Epithelial cell of esophagus (primary cell): Measurements from ENCODE around the gene P3R3URF.

ENCODE experiments used
- DNase-seq: peaks from one replicate; pipeline ENCODE4 v3.0.0; 2010; ENCODE audit warnings: low read depth
- H3K4me3 ChIP-seq: 2 replicates; pipeline ENCODE4 v1.5.1; 2011; ENCODE audit warnings: mild to moderate bottlenecking, low read length, control low read depth
- CTCF ChIP-seq: IDR thresholded peaks from 2 replicates; pipeline ENCODE4 v1.5.1; 2011; ENCODE audit warnings: low read depth, mild to moderate bottlenecking, low read length, control low read depth, inconsistent platforms; ENCODE audit not compliant: insufficient read depth; ENCODE audit errors: missing control alignments

Gene P3R3URF

GRCh38 chr1:46194641-46195193 lies 18.4 kb upstream of the P3R3URF start:
- no peak overlapping the region for H3K4me3 ChIP-seq
- DNase-seq, result no peak
- no peak for TF ChIP-seq CTCF

DNA sequence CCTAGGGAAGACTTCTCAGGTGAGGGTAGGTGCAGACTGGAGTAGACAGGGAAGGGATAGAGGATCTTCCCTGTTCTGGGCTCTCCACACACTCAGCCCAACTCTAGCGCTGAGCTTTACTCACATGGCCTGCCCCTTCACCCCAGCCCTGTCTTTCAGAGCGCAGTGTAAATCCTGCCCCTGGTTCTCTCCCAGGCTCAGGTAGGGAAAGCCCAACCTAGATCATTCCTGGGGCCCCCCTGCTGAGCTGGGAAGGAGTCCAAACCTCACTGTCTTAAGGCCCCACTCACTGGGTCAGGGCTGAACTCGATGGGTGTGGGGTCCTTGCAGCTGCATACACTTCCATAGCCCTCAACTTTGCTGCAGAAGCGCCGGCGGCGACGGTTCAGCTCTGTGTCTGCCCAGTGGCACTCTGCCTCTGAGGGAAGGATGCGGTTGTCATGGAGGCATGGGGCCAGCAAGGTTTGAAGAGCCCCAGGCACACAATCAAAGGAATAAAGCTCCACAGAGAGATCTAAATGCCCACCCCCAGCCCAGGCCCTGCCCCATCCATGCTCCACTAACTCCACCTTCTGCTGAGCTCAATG lies 17.8 kb upstream of the P3R3URF start:
- DNase-seq, result no peak
- no peak for TF ChIP-seq CTCF
- H3K4me3 ChIP-seq, result no peak overlapping the region

DNA sequence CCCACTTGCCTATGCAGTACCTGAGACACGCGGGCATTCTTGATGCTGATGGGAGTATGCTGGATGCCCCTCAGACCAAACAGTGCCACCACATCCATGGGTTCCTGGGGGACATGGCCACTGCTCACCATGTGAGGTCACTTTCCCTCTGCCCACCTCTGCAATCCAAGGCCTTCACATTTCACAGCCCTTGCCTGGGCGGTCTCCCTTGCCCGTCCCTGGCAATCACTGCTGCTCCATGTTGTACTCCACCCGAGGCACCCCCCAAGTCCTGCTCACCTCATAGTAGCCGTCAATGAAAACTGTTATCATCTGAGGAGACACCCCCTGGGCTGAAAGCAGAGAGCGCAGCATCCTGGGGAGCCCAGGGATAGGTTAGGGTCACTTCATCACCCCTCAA lies 17.0 kb upstream of the P3R3URF start:
- no peak for TF ChIP-seq CTCF
- DNase-seq, result no peak

GRCh38 chr1:46192171-46192570 lies 15.9 kb upstream of the P3R3URF start:
- no peak overlapping the region for H3K4me3 ChIP-seq
- DNase-seq, result no peak
- TF ChIP-seq CTCF, result no peak

More for the DNA sequence above, 17.0 kb upstream of the P3R3URF start:
- H3K4me3 ChIP-seq, result no peak overlapping the region

DNA sequence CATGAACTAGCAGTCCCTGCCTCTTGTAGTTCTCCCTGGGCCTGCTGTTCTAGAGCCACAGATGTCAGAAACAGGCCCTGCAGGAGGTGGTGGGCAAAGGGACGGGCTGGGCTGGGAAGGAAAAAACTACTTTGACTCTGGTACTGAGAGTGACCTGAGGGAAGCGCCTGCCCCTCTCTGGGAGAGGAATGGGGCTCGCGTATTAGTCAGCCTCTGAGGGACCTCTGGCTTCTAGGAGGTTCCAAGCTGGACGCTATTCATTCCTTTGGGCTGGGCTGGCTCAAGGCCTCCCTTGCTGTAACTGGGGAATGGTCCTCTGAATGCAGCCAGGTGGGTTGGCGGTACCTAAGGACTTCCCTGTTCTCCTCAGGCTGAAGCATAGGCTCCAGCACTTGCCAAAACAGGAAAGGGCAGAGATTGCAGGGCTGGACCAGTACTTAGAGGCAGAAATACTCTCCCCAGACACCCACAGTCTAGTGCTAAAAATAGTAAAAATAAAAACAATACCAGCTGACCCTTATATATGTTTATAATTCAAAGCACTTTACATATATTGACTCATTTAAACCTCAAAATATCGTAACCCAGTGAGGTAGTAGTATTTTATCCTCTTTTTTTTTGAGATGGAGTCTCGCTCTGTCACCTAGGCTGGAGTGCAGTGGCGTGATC lies 14.9 kb upstream of the P3R3URF start:
- DNase-seq, result no peak
- H3K4me3 ChIP-seq, result no peak overlapping the region
- no peak for TF ChIP-seq CTCF

DNA sequence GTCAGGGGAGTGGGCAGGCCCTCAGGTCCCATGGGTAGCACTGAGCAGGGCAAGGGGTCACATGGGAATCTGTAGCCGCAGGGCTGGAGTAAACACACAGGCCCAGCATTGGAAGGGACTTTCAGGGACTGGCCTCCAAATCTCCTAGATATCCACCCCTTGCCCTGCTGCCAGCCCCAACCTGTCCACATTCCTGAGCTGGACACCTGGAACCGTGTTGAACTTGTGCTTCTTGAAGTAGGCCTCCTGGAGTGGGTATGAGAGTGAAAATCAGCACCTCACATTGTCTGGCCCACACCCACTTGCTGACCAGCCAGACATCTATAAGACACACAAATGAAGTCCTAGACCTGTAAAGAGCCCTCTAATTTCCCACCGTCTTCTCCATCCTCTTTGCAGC lies 14.3 kb upstream of the P3R3URF start:
- H3K4me3 ChIP-seq, result no peak overlapping the region
- DNase-seq, result peak; percentile 32
- TF ChIP-seq CTCF, result no peak
